ENCODE measurements around the gene GBGT1. TPM values are rescaled to one million over a fixed set of nuclear protein-coding genes. Genes with fewer than 3 reads are reported as not detected.

GBGT1 gene
- total RNA-seq, 3 donors from 2014 or later (not counting 1 experiment from before 2014, with no cell fraction given) = 1.4 to 2.2 (median 1.7) TPM

DNA sequence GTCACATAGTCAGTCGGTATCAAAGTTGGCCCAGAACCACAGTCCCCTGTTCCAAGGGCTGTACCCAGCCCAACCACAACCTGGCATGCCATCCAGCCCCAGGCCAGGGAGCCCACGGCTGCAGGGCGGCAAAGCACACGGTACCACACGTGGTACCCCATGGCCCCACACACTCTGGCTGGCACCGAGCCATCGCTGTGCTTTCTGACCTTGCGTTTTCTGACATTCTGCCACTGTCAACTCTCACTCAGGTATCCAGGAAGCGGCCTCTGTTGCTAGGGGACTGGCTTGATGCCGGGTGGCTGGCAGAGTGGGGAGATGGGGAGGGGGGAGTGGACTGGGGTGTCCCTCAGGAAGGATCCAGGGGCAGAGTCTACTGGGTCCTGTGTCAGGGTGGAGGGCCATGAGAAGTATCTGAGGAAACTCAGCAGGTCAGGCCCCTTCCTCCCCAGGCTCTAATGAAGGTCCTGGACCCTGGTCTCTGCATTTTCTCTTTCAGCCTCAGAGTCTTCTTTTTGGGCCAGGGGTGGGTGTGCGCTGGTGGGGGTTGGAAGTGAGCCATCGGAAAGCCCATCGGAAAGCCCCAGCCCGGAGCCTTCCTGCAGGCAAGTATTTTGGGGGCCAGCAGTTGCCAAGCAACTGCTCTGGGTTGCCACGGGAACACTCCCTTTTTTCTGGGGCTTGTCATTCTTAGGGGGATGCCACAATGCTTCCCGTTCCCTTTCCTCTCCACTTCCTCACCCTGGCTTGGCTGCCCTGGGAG lies 21.7 kb downstream of the GBGT1 start:
- Mint-ChIP-seq H3K27me3 (ENCODE audit: low read depth in 2 of 2) (no peaks in the 10 kb centered on the region), H3K36me3 (no peaks in the 10 kb centered on the region), H3K4me1 (peaks cover 38 to 48% of the 10 kb centered on the region in 2 donors), H3K9me3 (no peaks in the 10 kb centered on the region), H3K27ac (peak overlapping the region; percentile 98), H3K4me3 (peak overlapping the region; percentile 60)
- no peaks in the 10 kb centered on the region for H3K36me3 ChIP-seq (ENCODE audit: control insufficient read depth, insufficient read depth, low read length)
- peak overlapping the region; percentile 97 for H3K27ac ChIP-seq (ENCODE audit: low read length)
- ATAC-seq = peak; percentile 39 to 50 (median 48)
- no peaks in the 10 kb centered on the region for H3K9me3 ChIP-seq (ENCODE audit: control insufficient read depth, insufficient read depth, low read length)
- WGBS (ENCODE audit: insufficient coverage) = 14% methylated on average over 16 of the region's 16 CpGs
- H3K4me3 ChIP-seq (ENCODE audit: low read length) = no peak overlapping the region
- TF ChIP-seq, protein P1, sequence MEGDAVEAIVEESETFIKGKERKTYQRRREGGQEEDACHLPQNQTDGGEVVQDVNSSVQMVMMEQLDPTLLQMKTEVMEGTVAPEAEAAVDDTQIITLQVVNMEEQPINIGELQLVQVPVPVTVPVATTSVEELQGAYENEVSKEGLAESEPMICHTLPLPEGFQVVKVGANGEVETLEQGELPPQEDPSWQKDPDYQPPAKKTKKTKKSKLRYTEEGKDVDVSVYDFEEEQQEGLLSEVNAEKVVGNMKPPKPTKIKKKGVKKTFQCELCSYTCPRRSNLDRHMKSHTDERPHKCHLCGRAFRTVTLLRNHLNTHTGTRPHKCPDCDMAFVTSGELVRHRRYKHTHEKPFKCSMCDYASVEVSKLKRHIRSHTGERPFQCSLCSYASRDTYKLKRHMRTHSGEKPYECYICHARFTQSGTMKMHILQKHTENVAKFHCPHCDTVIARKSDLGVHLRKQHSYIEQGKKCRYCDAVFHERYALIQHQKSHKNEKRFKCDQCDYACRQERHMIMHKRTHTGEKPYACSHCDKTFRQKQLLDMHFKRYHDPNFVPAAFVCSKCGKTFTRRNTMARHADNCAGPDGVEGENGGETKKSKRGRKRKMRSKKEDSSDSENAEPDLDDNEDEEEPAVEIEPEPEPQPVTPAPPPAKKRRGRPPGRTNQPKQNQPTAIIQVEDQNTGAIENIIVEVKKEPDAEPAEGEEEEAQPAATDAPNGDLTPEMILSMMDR (IDR thresholded peaks at IDR 0.05) = no peak
- H3K4me1 ChIP-seq (ENCODE audit: control insufficient read depth, insufficient read depth, low read length) = peaks cover 82% of the 10 kb centered on the region
- peak; percentile 74 to 96 for DNase-seq
- intact Hi-C loops (cut with micrococcal nuclease) = loop anchor here (10.0 kb wide), 2 partner anchors 923 to 1887 kb away; partner anchors contain the start of gene BRD3
- no peaks in the 10 kb centered on the region for H3K27me3 ChIP-seq (ENCODE audit: control insufficient read depth, insufficient read depth, low read length)

DNA sequence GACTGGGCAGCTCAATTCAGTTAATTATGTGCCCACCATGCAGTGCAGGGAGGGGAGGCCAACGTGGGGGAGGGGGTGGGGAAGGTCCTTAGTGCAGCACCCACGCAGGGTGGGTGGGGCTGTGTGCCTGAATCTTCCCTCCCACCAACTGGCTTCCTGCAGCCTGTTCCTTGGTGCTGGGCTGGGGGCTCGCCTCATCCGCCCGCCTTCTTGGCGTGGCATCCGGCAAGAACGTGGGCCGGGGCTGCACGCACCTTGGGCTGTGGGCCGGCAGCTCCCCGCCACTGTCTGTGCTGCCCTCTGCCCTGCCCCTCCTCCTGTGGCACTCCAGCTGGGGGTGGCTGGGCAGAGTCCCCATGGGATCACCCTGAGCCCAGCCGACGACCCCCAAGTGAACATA lies 23.1 kb downstream of the GBGT1 start:
- Histone ChIP-seq H3K4me1 (ENCODE audit: control insufficient read depth, insufficient read depth, low read length) (peaks cover 80% of the 10 kb centered on the region), H3K27ac (ENCODE audit: low read length) (peak overlapping the region; percentile 97), H3K36me3 (ENCODE audit: control insufficient read depth, insufficient read depth, low read length) (no peaks in the 10 kb centered on the region), H3K27me3 (ENCODE audit: control insufficient read depth, insufficient read depth, low read length) (no peaks in the 10 kb centered on the region), H3K9me3 (ENCODE audit: control insufficient read depth, insufficient read depth, low read length) (no peaks in the 10 kb centered on the region), H3K4me3 (ENCODE audit: low read length) (no peak overlapping the region)
- TF ChIP-seq, protein P1 (IDR thresholded peaks at IDR 0.05) = no peak
- DNase-seq = no peak
- ATAC-seq = no peak
- Mint-ChIP-seq H3K4me3 (no peak overlapping the region), H3K4me1 (peaks cover 43 to 55% of the 10 kb centered on the region in 2 donors), H3K27ac (peak overlapping the region; percentile 98), H3K36me3 (no peaks in the 10 kb centered on the region), H3K27me3 (ENCODE audit: low read depth in 2 of 2) (no peaks in the 10 kb centered on the region), H3K9me3 (no peaks in the 10 kb centered on the region)
- WGBS (ENCODE audit: insufficient coverage) = 96% methylated on average over 12 of the region's 14 CpGs
- intact Hi-C loops (cut with micrococcal nuclease) = loop anchor here (10.0 kb wide), 2 partner anchors 924 to 1886 kb away; partner anchors contain the start of gene BRD3

GRCh38 chr9:133140174-133140505 lies 23.6 kb downstream of the GBGT1 start:
- Mint-ChIP-seq H3K27me3 (ENCODE audit: low read depth in 2 of 2) (no peaks in the 10 kb centered on the region), H3K27ac (peak overlapping the region; percentile 51 to 98), H3K9me3 (no peaks in the 10 kb centered on the region), H3K4me1 (peaks cover 41 to 55% of the 10 kb centered on the region in 2 donors), H3K36me3 (no peaks in the 10 kb centered on the region), H3K4me3 (no peak overlapping the region)
- Histone ChIP-seq H3K36me3 (ENCODE audit: control insufficient read depth, insufficient read depth, low read length) (no peaks in the 10 kb centered on the region), H3K4me1 (ENCODE audit: control insufficient read depth, insufficient read depth, low read length) (peaks cover 80% of the 10 kb centered on the region), H3K4me3 (ENCODE audit: low read length) (no peak overlapping the region), H3K9me3 (ENCODE audit: control insufficient read depth, insufficient read depth, low read length) (no peaks in the 10 kb centered on the region), H3K27ac (ENCODE audit: low read length) (no peak overlapping the region), H3K27me3 (ENCODE audit: control insufficient read depth, insufficient read depth, low read length) (no peaks in the 10 kb centered on the region)
- DNase-seq (no peak), ATAC-seq (no peak)
- WGBS (ENCODE audit: insufficient coverage) = 92% methylated on average over 2 of the region's 4 CpGs
- intact Hi-C loops (cut with micrococcal nuclease) = loop anchor here (10.0 kb wide), 2 partner anchors 925 to 1885 kb away; partner anchors contain the start of gene BRD3
- TF ChIP-seq, protein P1 (IDR thresholded peaks at IDR 0.05) = no peak

All from natural killer cell (primary cell).